GM23248 (cell line): ENCODE measurements around the gene BIRC7.

Experiments used
- EZH2 ChIP-seq: fragments of 200-600 bp; sonication (generic); IDR thresholded peaks from 2 replicates; pipeline ENCODE4 v1.6.1; 2018; ENCODE audit warnings: antibody characterized with exemption, mild to moderate bottlenecking; ENCODE audit not compliant: insufficient read depth, poor library complexity, severe bottlenecking
- EZH2phosphoT487 ChIP-seq: fragments of 200-600 bp; sonication (generic); IDR thresholded peaks from 2 replicates; pipeline ENCODE4 v1.6.1; 2018; ENCODE audit warnings: antibody characterized with exemption, moderate library complexity, mild to moderate bottlenecking, low read depth; ENCODE audit not compliant: insufficient read depth

DNA sequence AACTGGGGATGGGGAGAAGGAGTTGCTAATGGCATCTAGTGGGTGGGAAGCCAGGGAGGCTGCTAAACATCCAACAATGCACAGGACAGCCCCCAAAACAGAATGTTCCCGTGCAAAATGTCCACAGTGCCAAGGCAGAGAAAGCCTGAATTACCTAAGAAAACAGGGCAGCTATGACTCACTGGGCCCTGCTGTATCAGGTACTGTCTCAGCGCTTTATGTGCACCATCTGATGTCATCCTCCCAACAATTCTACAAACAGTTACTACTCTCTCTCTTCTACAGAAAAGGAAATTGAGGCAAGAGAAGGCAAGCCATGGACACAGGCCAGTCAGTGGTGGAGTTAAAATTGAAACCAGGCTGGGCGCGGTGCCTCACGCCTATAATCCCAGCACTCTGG is 22.9 kb upstream of the BIRC7 start:
- TF ChIP-seq EZH2 (no peak), EZH2phosphoT487 (no peak)
